CD4-positive, alpha-beta T cell treated with Interleukin-15 for 4 hours (primary cell): ENCODE results near the gene GTPBP1.

Experiments
- DNase-seq: peaks from one replicate; pipeline ENCODE4 v3.0.0-alpha.2; 2020; ENCODE audit warnings: low spot score

Gene GTPBP1

DNA sequence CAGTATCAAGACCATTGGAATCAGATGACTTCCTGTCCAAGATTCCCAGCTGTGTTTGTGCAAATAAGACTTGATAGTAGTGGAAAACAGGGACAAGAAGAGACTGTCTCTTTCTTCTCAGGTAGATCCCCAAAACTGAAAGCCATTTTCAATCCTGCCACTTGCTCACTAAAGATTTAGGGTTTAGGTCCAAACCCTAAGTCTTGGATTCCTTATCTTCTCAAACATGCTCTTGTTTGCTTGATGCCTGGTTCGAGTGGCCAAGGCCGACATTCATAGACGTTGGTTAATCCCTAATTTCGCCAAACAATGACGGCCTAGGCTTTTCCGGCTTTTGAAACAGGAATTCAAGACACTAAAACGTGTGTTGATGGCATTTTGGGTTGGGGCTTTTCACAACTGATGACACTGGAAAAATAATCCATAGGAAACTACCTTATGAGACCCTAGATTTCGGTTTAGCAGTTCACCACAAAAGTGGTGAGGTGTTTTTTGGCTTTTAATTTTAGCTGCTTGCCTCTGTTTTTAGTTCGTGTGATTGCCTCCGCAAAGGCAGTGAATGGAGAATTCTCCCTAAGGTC, 1.0 kb upstream of the GTPBP1 start:
- DNase-seq = no peak

DNA sequence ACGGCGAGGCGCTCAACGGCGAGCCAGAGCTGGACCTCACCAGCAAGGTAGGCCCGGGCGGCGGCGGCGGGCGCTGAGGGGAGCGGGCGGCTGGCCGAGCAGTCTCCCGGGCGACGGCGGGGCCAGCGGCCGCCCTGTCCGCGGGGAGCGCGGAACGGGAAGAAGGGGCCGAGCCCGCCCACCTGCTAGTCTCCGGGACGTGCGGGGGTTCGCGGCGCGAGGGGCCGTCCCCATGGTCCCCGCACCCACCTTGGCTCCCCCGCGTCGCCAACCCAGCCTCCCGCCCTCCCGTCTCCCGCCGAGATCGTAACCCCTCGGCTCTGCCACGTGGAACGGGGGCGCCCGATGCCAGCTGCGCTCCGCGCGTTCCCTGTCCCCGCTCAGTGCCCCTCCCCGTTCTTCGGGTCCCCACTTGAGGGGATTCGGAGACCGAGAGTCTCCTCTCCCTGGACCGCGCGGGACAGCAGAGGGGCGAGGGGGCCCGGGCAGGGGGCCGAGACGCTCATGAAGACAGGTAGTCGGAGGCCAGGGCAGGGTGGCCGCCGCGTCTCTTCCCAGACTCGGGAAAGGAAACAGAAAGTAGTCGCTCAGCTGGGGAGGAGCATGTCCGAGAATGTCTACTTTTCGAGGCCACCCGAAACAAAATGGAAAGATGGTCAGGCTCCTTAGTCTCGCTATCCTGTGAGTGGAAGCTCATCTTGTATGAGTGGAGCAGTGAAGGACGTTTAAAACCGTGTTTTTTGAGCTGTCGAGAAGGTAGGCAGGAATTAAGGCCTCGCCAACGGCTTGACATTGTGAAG, 557 bp downstream of the GTPBP1 start:
- DNase-seq = peak; percentile 24

DNA sequence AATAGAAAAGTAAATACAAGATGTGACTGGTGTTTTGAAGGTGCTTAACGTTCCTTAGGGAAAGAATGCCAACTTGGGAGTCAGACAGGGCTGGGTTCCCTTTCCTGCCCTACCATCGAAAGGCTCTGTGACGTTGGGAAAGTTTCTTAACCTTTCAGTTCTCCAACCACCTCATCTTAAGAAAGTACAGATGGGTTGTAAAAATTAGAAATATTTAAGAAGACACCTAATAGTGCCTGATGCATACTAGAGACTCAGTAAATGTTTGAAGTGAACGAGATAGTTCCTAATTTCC, 1.1 kb downstream of the GTPBP1 start:
- DNase-seq = no peak

DNA sequence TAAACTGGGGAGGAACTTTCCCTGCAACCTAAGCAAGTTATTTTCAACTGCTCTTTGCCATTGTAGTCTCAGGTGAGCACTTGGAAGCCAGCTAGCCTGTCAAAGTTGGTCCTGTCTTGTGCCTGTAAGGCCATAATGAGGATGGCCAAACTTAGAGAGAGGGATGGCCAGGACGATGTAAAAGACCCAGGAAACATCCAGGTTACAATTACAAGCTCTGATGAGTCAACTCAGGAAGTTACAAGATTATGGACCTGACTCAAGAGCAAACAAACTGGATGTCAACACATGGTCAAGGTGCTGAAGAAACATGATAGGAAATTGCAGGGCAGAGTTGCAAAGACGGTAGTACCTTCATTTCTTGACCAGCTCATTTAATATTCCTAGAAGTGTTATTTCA, 1.6 kb downstream of the GTPBP1 start:
- no peak for DNase-seq

DNA sequence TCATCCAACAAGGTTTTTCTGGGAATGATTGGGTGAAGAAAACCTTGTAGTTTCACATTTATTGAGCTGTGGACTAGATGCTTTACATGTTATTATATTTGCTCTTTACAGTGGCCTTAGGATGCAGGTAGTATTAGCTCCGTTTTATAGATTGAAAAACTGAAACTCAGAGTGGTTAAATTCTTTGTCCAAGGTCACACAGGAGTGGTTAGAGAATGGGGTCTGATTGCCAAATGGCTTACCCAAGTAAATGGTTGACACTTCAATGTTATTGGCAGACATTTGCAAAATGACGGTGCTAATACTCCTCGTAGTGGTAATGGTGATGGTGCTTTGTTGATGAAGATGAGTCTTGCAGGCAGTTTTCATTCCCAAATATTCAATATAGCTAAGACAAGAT, 2.2 kb downstream of the GTPBP1 start:
- DNase-seq = no peak

DNA sequence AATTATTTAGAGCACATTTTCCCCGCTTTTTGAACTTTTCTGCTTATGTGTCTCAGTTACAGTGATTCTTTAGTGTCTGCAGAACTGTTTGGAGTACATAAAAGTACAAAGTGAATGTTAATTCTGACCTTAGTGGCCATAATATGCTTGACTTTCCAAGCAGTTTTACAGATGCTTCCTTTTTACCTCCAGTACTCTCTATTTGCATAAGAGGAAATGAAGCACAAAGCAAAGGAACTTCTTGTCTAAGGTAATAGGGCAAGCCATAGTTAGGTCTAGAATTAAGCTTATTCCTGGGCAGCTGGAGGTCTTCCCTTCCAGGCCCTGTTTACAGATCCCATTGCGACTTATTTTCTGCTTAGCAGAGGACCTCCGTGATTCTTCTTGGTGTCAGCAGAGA, 3.6 kb downstream of the GTPBP1 start:
- DNase-seq = no peak

DNA sequence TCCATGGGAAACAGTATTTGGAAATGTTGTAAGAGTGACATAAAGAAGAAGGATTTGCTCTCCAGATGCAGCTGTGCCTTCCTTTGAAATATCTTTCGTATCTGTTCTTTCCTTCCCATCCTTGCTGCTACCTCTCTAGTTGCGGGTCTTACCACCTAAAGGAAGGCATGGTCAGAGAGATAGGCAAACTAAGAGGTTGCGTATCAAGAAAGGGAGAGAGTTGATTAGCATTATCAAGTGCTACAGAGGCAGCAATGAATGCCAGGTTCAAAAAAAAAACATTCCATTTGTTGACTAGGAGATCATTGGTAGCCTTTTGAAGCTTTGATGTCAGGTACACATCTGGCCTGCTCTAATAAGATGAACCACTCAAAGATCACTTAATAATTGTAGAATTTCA, 4.6 kb downstream of the GTPBP1 start:
- DNase-seq = no peak

DNA sequence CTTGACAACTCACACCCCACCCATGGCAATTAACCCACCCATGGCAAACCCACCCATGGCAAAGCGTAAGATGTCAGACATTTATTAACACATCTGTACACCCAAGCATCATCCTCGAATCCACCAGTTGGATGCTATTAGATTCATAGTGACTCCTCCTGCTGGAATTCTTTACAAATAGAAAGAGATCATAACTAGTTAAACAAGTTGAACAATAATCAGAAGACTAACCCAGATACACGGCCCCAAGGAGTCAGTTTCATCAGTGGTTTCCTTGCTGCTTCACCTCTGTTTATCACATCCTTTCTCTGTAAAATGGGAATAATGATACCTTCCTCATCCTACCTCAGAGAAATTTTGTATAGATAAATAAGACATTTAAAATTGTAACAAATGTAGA, 5.1 kb downstream of the GTPBP1 start:
- no peak for DNase-seq

DNA sequence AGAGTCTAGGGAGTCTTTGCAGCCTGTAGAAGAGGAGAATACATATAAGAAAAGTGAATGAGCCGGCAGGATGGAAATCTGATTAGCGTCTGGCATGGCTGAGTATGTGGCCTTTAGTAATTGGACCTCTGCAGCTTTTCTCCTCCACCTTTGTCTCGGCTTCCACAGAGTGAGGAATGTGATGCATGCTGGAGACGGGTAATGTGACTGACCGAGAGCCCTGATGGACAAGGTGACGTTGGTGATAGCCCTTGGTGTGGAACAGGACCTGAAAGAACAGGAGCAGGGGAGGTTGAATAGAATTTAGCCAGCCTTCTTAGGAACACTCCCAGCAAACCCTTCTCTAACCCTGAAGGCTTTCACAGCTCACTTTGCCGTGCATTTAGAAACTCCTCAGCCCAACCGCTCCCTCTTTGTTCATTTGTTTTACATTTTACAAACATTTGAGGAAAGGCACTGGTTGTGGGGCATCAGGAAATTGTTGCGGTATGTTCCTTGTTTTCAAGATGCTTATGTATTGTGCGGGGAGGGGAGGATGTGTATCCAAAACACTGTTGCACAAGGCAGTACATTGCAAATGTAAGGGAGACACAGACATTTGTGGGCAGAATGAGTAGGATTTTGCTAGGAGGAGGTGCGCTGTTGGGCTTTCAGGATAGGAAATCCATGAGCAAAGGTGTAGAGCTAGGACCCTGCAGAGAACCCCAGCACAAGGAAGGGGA, 6.9 kb downstream of the GTPBP1 start:
- DNase-seq = no peak

DNA sequence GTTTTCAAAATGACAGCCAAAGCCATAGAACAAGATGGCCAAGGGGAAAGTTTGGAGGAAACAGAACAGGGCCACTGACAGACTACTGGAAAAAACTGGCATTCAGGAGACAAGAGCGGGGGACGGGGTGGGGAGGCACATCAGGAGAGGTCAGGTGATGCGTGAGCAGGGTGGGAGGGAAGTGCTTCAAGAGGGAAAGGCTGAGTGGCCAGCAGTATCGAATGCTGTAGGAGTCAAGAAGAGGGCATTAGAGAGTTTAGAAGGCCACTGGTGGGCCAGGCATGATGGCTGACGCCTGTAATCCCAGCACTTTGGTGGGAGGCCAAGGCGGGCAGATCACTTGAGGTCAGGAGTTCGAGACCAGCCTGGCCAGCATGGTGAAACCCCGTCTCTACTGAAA, 8.2 kb downstream of the GTPBP1 start:
- DNase-seq = no peak

DNA sequence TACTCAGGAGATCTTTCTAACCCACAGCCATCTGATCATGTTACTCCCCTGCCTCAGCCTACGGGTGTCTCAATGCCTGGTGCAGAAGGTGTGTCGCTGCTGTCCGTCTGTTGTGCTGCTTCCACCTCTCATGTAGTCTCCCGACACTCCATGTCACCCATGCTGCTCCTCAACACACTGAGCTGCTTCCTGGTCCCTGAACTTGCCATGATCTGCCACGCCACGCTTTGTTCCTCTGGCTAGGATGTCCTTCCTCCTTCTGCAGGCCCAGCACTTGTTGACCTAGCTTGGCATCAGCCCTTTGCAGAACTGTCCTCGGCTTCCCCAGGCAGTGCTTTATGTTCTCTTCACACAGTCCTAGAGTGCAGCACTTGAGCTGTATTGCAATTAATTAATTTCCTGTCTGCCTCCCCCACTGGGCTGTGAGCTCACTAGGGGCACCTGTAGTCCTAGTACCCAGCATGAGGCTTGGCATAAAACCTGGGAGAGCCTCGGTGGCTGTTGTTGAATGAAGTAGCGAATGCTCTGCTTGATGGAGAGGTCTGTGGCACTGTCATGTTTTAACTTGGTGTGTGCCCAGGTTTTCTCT, 9.5 kb downstream of the GTPBP1 start:
- no peak for DNase-seq

DNA sequence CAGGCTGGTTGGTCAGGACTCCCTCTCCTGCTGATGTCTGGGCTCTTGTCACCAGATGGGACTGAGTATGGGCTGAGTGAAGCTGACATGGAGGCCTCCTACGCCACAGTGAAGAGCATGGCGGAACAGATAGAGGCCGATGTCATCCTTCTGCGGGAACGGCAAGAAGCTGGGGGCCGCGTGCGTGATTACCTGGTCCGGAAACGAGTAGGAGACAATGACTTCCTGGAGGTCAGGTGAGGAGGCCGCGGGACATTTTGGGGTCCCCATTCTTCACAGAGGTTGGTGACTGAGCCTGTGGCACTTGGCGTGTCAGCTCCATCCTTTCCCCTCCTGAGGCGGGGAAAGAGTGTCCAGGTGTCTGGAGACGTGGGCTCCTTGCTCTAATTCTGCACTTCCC, 10.1 kb downstream of the GTPBP1 start:
- no peak for DNase-seq

DNA sequence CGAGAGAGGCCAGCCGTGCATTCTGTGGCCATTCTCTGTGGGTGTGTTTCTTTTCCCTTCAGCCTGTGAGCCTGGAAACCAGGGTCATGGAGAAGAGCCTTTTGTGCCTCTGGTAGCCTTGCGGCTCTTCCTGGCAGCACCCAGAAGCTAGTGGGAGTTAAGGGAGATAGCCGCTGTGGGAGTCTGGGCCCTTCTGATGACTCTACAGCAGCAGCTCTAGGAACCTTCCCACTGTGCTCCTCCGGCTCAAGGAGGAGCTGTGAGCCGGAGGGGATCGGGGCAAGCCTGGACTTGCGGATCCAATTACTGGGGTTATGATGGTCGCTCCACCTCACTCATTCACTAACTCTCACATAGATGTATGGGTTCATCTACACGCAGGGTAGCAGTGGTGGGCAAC, 10.5 kb downstream of the GTPBP1 start:
- no peak for DNase-seq

DNA sequence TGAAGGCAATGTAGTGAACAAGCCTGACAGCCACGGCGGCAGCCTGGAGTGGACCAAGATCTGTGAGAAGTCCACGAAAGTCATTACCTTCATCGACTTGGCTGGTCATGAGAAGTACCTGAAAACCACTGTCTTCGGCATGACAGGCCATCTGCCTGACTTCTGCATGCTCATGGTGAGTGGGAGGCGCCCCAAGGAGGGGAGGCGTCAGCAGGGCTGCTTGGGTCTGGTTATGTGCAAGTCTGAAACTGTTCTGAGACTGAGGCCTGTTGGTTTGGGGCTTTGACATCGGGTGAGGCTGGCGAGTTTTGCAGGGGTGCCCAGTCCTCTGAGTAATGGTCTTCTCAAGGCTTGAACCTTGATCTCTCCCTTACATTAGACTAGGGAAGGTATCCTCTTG, 11.1 kb downstream of the GTPBP1 start:
- DNase-seq = no peak

DNA sequence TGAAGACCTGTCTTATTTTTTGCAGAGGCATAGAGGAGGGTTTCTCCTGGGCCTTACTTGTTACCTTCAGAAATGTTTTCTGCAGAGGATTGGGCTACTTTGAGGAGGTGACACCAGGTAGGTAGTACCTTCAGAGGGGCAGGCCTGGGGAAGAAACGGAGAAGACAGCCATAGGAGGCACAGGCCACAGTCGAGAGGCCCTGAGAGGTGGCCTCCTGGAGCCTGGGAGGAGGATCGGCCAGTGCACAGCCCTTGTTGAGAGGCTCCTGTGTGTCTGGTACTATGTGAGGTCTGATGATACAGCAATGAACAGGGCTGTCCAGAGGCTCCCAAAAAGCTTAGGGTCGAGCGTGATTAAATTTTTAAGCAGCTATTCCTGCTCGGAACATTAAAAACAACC, 11.5 kb downstream of the GTPBP1 start:
- DNase-seq = no peak

DNA sequence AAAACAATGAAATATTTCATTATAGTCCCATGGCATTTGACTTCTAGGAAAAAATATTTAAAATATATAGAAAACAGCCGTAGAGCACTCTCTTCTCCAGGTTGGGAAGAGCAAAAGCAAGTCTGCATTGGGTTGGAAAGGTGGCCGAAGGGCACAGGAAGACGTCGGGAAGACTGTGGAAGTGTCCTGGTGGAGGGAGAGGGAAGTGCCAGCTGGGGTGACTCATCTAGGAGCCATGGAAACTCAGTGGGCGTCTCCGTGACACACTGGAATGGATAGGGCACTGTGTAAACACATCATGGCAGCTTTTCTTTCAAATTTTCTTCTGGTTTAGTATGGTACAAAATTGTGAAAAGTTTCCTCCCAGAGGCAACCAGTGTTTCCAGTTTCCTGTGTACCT, 12.7 kb downstream of the GTPBP1 start:
- DNase-seq = no peak

DNA sequence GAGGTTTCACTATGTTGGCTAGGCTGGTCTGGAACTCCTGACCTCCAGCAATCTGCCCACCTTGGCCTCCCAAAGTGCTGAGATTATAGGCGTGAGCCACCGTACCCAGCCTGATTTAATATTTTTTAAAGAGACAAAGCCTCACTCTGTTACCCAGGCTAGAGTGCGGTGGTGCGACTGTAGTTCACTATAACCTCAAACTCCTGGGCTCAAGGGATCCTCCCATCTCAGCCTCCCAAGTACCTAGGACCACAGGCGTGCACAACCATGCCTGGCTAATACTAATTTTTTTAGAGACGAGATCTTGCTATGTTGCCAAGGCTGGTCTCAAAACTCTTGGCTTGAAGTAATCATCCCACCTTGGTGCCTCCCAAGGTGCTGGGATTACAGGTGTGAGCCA, 13.5 kb downstream of the GTPBP1 start:
- no peak for DNase-seq

DNA sequence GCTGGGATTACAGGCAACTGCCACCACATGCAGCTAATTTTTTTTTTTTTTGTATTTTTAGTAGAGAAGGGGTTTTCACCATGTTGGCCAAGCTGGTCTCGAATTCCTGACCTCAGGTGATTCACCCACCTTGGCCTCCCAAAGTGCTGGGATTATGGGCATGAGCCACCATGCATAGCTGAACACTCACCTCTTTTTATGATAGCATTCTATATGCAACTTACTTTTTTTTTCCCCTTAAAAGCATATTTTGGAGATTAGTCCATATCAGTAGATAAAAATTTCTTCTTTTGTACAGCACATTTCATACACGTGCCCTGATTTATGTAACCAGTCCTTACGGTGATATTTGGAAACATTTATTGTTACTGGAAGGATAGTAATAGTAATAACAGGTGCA, 14.6 kb downstream of the GTPBP1 start:
- no peak for DNase-seq

DNA sequence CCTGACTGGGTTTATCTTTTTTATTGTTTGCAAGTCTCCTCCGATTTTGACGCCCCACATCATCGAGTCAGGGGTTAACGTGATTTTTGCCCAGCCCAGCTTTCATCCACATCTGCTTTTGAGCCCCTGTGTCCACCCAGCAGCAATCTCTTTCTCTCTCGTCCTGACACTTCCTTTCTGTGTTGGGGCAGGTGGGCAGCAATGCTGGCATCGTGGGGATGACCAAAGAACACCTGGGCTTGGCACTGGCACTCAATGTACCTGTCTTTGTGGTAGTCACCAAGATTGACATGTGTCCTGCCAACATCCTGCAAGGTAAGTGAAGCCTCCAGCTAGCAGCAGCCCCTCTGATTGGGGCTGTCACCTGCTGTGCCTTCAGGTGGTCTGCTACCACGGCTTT, 15.8 kb downstream of the GTPBP1 start:
- no peak for DNase-seq

DNA sequence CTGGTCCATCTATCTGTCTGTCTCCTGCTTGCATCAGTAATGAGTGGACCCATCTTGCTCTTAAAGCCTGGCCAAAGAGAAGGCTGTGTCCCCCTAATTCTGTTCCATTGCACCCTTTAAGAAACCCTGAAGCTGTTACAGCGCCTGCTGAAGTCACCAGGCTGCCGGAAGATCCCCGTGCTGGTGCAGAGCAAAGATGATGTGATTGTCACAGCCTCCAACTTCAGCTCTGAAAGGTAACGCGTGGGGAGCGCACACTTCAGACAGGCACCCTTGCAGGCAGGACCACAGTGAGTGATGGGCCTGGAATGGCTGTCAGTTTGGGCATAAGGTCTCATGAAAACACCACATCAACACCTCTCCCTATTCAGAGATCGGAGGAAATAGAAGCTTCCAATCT, 18.4 kb downstream of the GTPBP1 start:
- DNase-seq = no peak

DNA sequence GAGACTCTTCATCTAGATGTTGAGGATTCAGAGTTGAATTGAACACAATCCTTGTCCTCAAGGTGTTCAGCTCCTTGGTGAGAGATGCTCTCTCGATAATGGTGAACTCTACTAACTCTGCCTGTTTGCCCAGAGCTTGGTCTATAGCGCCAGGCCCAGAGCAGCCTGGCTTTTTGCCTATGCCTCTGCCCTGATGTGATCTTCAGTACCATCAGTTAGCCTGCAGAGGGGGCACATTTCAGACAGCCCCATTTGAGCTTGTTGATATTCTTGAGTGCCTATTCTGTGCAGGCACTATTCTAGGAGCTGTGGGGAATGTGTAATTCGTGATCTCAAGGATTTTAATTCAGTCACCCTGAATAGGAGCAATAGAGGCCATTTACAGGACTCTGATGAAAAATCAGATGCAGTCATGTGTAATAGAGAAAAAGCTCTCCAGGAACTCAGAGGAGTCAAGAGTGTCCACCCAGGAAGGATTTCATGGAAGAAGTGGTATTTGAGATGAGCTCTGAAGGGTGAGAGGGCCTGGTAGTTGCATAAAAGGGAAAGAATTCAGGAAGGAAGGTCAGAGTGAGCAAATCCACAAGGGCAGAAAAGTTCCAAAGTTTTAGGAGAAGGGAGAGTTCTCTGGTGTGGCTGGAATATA, 19.3 kb downstream of the GTPBP1 start:
- DNase-seq = peak; percentile 54

DNA sequence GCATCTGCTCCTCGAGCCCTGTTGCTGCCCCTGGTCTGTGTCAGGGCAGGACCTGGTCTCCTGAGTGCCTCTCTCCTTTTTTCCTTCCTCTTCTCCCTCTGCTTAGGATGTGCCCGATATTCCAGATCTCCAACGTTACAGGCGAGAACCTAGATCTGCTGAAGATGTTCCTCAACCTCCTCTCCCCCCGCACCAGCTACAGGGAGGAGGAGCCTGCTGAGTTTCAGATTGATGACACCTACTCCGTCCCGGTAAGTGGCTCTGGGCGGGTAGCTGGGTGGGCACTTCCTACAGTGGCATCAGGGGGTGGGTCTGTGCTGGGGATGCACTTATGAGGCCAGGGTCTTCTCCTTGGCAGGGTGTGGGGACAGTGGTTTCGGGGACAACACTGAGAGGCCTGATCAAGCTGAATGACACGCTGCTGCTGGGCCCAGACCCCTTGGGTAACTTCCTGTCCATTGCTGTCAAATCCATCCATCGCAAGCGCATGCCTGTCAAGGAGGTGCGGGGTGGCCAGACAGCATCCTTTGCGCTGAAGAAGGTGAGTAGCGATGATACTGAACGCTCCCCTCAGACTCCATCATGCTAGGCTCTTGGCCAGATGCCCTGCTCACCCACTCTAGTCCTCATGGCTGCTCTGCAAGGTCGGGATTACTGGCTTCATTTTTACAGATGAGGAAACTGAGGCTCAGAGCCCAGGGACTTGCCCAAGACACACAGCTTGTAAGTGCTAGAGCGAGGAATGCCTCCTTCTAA, 20.3 kb downstream of the GTPBP1 start:
- no peak for DNase-seq
